NT2/D1 (cell line): ENCODE data around the gene MRGPRF.

Source experiments
- DNase-seq: peaks from one replicate; pipeline ENCODE4 v3.0.0-alpha.2; 2011; ENCODE audit warnings: low read depth, low spot score
- H3K27me3 ChIP-seq: 2 replicates; pipeline ENCODE4 v1.6.0; 2011; ENCODE audit warnings: mild to moderate bottlenecking; ENCODE audit not compliant: insufficient read length, insufficient read depth
- H3K36me3 ChIP-seq: 2 replicates; pipeline ENCODE4 v1.6.1; 2011; ENCODE audit warnings: mild to moderate bottlenecking, low read length, mixed read lengths; ENCODE audit not compliant: insufficient read depth, insufficient read length
- H3K4me1 ChIP-seq: 2 replicates; pipeline ENCODE4 v1.5.1; 2011; ENCODE audit not compliant: insufficient read depth, insufficient read length
- H3K4me3 ChIP-seq: 2 replicates; pipeline ENCODE4 v1.5.1; 2011; ENCODE audit warnings: low read depth; ENCODE audit not compliant: insufficient read length
- H3K9ac ChIP-seq: 2 replicates; pipeline ENCODE4 v1.6.0; 2011; ENCODE audit warnings: low read depth; ENCODE audit not compliant: insufficient read length
- H3K9me3 ChIP-seq: 2 replicates; pipeline ENCODE4 v1.5.1; 2011; ENCODE audit warnings: mild to moderate bottlenecking, low read length; ENCODE audit not compliant: insufficient read depth
- SUZ12 ChIP-seq: IDR thresholded peaks from 2 replicates; pipeline ENCODE4 v1.6.1; 2011; ENCODE audit not compliant: insufficient read length, insufficient read depth; ENCODE audit errors: extremely low read depth
- YY1 ChIP-seq: IDR thresholded peaks from 2 replicates; pipeline ENCODE4 v1.6.1; 2011; ENCODE audit not compliant: insufficient read length, insufficient read depth
- ZNF274 ChIP-seq: IDR thresholded peaks from 2 replicates; pipeline ENCODE4 v1.6.1; 2011; ENCODE audit warnings: mild to moderate bottlenecking, low read depth, low read length

MRGPRF gene

GRCh38 chr11:68983801-68984200 is 29.2 kb downstream of the MRGPRF start:
- Histone ChIP-seq H3K9me3 (no peaks in the 10 kb centered on the region), H3K36me3 (no peaks in the 10 kb centered on the region), H3K9ac (no peak overlapping the region), H3K4me3 (no peak overlapping the region), H3K27me3 (no peaks in the 10 kb centered on the region), H3K4me1 (peaks cover 5% of the 10 kb centered on the region)
- DNase-seq, result no peak
- no peak for TF ChIP-seq SUZ12

- Histone ChIP-seq H3K9ac (no peak overlapping the region), H3K9me3 (no peaks in the 10 kb centered on the region), H3K4me3 (no peak overlapping the region), H3K4me1 (peaks cover 5% of the 10 kb centered on the region), H3K36me3 (no peaks in the 10 kb centered on the region), H3K27me3 (no peaks in the 10 kb centered on the region)
- TF ChIP-seq SUZ12, result no peak
- no peak for DNase-seq
These were observed 30.9 kb downstream of the MRGPRF start for GRCh38 chr11:68982134-68982533.

- H3K4me1 ChIP-seq, result peaks cover 5% of the 10 kb centered on the region
- H3K9me3 ChIP-seq, result no peaks in the 10 kb centered on the region
- H3K36me3 ChIP-seq, result no peaks in the 10 kb centered on the region
- no peaks in the 10 kb centered on the region for H3K27me3 ChIP-seq
- no peak for TF ChIP-seq YY1
- TF ChIP-seq SUZ12, result no peak
- TF ChIP-seq ZNF274, result no peak
- no peak within 1 kb of the TSS for H3K9ac ChIP-seq
- no peak within 1 kb of the TSS for H3K4me3 ChIP-seq
- DNase-seq, result no peak
These were observed 32.3 kb downstream of the MRGPRF start, which contains the start of gene MRGPRD for GRCh38 chr11:68980776-68981065. Gene MRGPRD, minus strand, starts transcription at chr11:68980986. Its CDS starts 0 bp downstream, at chr11:68980986.

- no peak overlapping the region for H3K4me3 ChIP-seq
- no peak for TF ChIP-seq SUZ12
- TF ChIP-seq ZNF274, result no peak
- H3K36me3 ChIP-seq, result no peaks in the 10 kb centered on the region
- H3K4me1 ChIP-seq, result peaks cover 5% of the 10 kb centered on the region
- DNase-seq, result no peak
- no peaks in the 10 kb centered on the region for H3K9me3 ChIP-seq
- no peaks in the 10 kb centered on the region for H3K27me3 ChIP-seq
- H3K9ac ChIP-seq, result no peak overlapping the region
These were observed 32.9 kb downstream of the MRGPRF start for GRCh38 chr11:68979931-68980775.

- H3K9ac ChIP-seq, result no peak overlapping the region
- no peaks in the 10 kb centered on the region for H3K36me3 ChIP-seq
- TF ChIP-seq ZNF274 (no peak), SUZ12 (no peak)
- no peaks in the 10 kb centered on the region for H3K27me3 ChIP-seq
- peaks cover 10% of the 10 kb centered on the region; the same call in 1 of the 2 replicates for H3K9me3 ChIP-seq
- no peak for DNase-seq
- H3K4me3 ChIP-seq, result no peak overlapping the region
- H3K4me1 ChIP-seq, result peaks cover 5% of the 10 kb centered on the region
These were observed 34.0 kb downstream of the MRGPRF start for GRCh38 chr11:68978931-68979594.

GRCh38 chr11:68978626-68978930 is 34.5 kb downstream of the MRGPRF start:
- H3K4me1 ChIP-seq, result peaks cover 5% of the 10 kb centered on the region
- no peak for DNase-seq
- H3K9me3 ChIP-seq, result peaks cover 10% of the 10 kb centered on the region; the same call in 1 of the 2 replicates
- no peak overlapping the region for H3K4me3 ChIP-seq
- no peaks in the 10 kb centered on the region for H3K27me3 ChIP-seq
- no peak for TF ChIP-seq ZNF274
- H3K36me3 ChIP-seq, result no peaks in the 10 kb centered on the region
- H3K9ac ChIP-seq, result no peak overlapping the region

- TF ChIP-seq SUZ12, result no peak
- TF ChIP-seq ZNF274, result no peak
- no peak for TF ChIP-seq YY1
- Histone ChIP-seq H3K9ac (no peak overlapping the region), H3K9me3 (peaks cover 10% of the 10 kb centered on the region; the same call in 1 of the 2 replicates), H3K27me3 (no peaks in the 10 kb centered on the region), H3K36me3 (no peaks in the 10 kb centered on the region), H3K4me3 (no peak overlapping the region), H3K4me1 (peaks cover 5% of the 10 kb centered on the region)
- DNase-seq, result no peak
These were observed 35.0 kb downstream of the MRGPRF start for GRCh38 chr11:68977781-68978625.
